AG04450 (cell line): ENCODE results near the gene KRT37. TPM values are rescaled to one million over a fixed set of nuclear protein-coding genes. Genes with fewer than 3 reads are reported as not detected.
A peak's percentile ranks its signal among the peaks of the same experiment; 100 is the strongest.

Source experiments
- CTCF ChIA-PET: fragments of 300-600, 350-600 bp; formaldehyde crosslinking; extraction: SDS; loops from one replicate; lab custom pipeline; 2022; ENCODE audit warnings: antibody characterized with exemption, inconsistent platforms; lab: Charles Lee
- POLR2A ChIA-PET: fragments of 350-600 bp; formaldehyde crosslinking; extraction: SDS; loops from one replicate; lab custom pipeline; 2021; ENCODE audit warnings: antibody characterized with exemption, inconsistent platforms; lab: Yijun Ruan, JAX
- DNase-seq: peaks from one replicate; pipeline ENCODE4 v3.0.0-alpha.2; 2011; ENCODE audit warnings: low read depth, low spot score
- H3K27ac ChIP-seq: one replicate; pipeline ENCODE4 v1.5.1; 2012; ENCODE audit warnings: low read depth, low read length, control low read depth
- H3K27me3 ChIP-seq: one replicate; pipeline ENCODE4 v1.6.0; 2012; ENCODE audit warnings: low read length; ENCODE audit not compliant: control insufficient read depth, insufficient read depth
- H3K4me3 ChIP-seq: 2 replicates; pipeline ENCODE4 v1.5.1; 2011; ENCODE audit warnings: mild to moderate bottlenecking, low read depth, low read length, control low read depth
- H3K9me3 ChIP-seq: 2 replicates; pipeline ENCODE4 v1.5.1; 2012; ENCODE audit warnings: low read length; ENCODE audit not compliant: control insufficient read depth, insufficient read depth
- polyA plus RNA-seq: library from polyadenylated mRNA; depleted of rRNA; stranded (reverse); fragments of >200 nt; gene quantifications from 2 replicates; pipeline ENCODE4 v1.2.3, GENCODE V29; 2011
- TF ChIP-seq, protein P1 (sequence below): IDR thresholded peaks from 2 replicates; pipeline ENCODE4 v1.5.1; 2011; ENCODE audit warnings: low read depth, low read length, control low read depth, inconsistent platforms

Gene KRT37
- polyA plus RNA-seq, 1 experiment, result not detected

- Histone ChIP-seq H3K27ac (no peak overlapping the region), H3K27me3 (peaks cover 8% of the 10 kb centered on the region), H3K9me3 (peaks cover 6% of the 10 kb centered on the region; the same call in 1 of the 2 replicates), H3K4me3 (no peak overlapping the region)
- TF ChIP-seq, protein P1, sequence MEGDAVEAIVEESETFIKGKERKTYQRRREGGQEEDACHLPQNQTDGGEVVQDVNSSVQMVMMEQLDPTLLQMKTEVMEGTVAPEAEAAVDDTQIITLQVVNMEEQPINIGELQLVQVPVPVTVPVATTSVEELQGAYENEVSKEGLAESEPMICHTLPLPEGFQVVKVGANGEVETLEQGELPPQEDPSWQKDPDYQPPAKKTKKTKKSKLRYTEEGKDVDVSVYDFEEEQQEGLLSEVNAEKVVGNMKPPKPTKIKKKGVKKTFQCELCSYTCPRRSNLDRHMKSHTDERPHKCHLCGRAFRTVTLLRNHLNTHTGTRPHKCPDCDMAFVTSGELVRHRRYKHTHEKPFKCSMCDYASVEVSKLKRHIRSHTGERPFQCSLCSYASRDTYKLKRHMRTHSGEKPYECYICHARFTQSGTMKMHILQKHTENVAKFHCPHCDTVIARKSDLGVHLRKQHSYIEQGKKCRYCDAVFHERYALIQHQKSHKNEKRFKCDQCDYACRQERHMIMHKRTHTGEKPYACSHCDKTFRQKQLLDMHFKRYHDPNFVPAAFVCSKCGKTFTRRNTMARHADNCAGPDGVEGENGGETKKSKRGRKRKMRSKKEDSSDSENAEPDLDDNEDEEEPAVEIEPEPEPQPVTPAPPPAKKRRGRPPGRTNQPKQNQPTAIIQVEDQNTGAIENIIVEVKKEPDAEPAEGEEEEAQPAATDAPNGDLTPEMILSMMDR, result no peak
- CTCF ChIA-PET, result interaction anchor here (1.3 to 1.8 kb wide), 2 partner anchors 100 to 200 kb away, joined by 6 to 7 read pairs; no protein-coding TSS in a partner anchor
- no peak for DNase-seq
- POLR2A ChIA-PET, result no interaction called here
Observed at GRCh38 chr17:41448506-41448905, 24.1 kb upstream of the KRT37 start.

GRCh38 chr17:41446806-41447205, 22.4 kb upstream of the KRT37 start:
- ChIA-PET CTCF (interaction anchor here (1.5 to 1.8 kb wide), 2 partner anchors 125 to 202 kb away, joined by 4 to 7 read pairs; no protein-coding TSS in a partner anchor), POLR2A (no interaction called here)

GRCh38 chr17:41444640-41445039, 20.3 kb upstream of the KRT37 start:
- CTCF ChIA-PET, result interaction anchor here (1.0 kb wide), 1 partner anchor 105 kb away, joined by 3 read pairs; no protein-coding TSS in a partner anchor

More at GRCh38 chr17:41446806-41447205, 22.4 kb upstream of the KRT37 start:
- TF ChIP-seq, protein P1, result no peak
- no peak for DNase-seq
- no peak overlapping the region for H3K27ac ChIP-seq
- peaks cover under 1% of the 10 kb centered on the region; the same call in 1 of the 2 replicates for H3K9me3 ChIP-seq
- peaks cover 5% of the 10 kb centered on the region for H3K27me3 ChIP-seq
- no peak overlapping the region for H3K4me3 ChIP-seq

DNA sequence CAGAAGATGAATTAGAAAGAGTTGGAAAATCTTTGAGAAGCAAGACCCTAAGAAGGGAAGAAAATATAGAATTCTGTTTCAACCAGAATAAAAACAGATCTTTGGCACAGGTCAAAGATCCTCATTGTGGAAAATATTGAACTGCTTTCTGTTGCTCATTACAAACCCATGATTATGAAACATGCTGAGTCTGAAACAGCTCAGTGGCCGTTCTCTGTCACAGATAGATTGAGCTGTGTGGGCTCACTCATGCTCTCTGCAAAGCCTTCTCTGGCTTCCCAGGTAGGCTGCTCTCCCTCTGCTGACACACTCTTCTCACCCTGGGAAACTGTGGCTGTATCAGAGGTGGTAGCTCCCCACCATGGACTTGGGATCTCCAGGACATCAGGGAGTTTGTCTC, 19.8 kb upstream of the KRT37 start:
- DNase-seq, result no peak
- TF ChIP-seq, protein P1, result no peak
- no peak overlapping the region for H3K4me3 ChIP-seq
- H3K27me3 ChIP-seq, result peaks cover 8% of the 10 kb centered on the region
- peak overlapping the region; percentile 11 for H3K27ac ChIP-seq
- ChIA-PET CTCF (interaction anchor here (1.0 kb wide), 1 partner anchor 105 kb away, joined by 3 read pairs; no protein-coding TSS in a partner anchor), POLR2A (no interaction called here)
- peaks cover 5% of the 10 kb centered on the region; the same call in 1 of the 2 replicates for H3K9me3 ChIP-seq

More at GRCh38 chr17:41444640-41445039, 20.3 kb upstream of the KRT37 start:
- POLR2A ChIA-PET, result no interaction called here
- Histone ChIP-seq H3K27me3 (peaks cover 9% of the 10 kb centered on the region), H3K4me3 (no peak overlapping the region), H3K27ac (peak overlapping the region; percentile 11), H3K9me3 (peaks cover 5% of the 10 kb centered on the region; the same call in 1 of the 2 replicates)
- DNase-seq, result no peak
- TF ChIP-seq, protein P1, result no peak

- TF ChIP-seq, protein P1, result no peak
- CTCF ChIA-PET, result interaction anchor here (2.0 kb wide), 1 partner anchor 106 kb away, joined by 4 read pairs; no protein-coding TSS in a partner anchor
- Histone ChIP-seq H3K27me3 (peaks cover 10% of the 10 kb centered on the region), H3K9me3 (peaks cover 9% of the 10 kb centered on the region; the same call in 1 of the 2 replicates), H3K4me3 (no peak overlapping the region), H3K27ac (no peak overlapping the region)
- DNase-seq, result no peak
- POLR2A ChIA-PET, result no interaction called here
Observed at GRCh38 chr17:41442739-41443138, 18.4 kb upstream of the KRT37 start.
